H1 (cell line): ENCODE results near the gene ITGA11. TPM values are rescaled to one million over a fixed set of nuclear protein-coding genes. Genes with fewer than 3 reads are reported as not detected.

Experiments
- CTCF ChIA-PET: fragments of 300-600 bp; sonication (Branson Sonifier 250); formaldehyde crosslinking; loops from one replicate; lab custom pipeline; 2021; ENCODE audit not compliant: partially characterized antibody; lab: Charles Lee
- POLR2A ChIA-PET: fragments of 300-600 bp; sonication (Branson Sonifier 250); formaldehyde crosslinking; loops from one replicate; lab custom pipeline; 2021; ENCODE audit warnings: inconsistent platforms; ENCODE audit not compliant: partially characterized antibody; lab: Charles Lee
- DNase-seq, 2 experiments: peaks; one replicate each; pipeline versions ENCODE4 v3.0.0 to v3.0.0-alpha.2; 2010 to 2022; ENCODE audit warnings: low spot score in 2 of 2, low read depth in 1 of 2, mixed read lengths in 1 of 2
- FAIRE-seq: peaks from 2 replicates; lab custom pipeline; 2011; peaks lifted over from hg19 to GRCh38; lab: Jason Lieb, UNC
- H2AFZ ChIP-seq: 2 replicates; pipeline ENCODE4 v1.8.1; 2012; ENCODE audit warnings: low read length, inconsistent platforms
- H2AK5ac ChIP-seq: 2 replicates; pipeline ENCODE4 v1.6.1; 2013; ENCODE audit warnings: low read depth, low read length
- H2BK120ac ChIP-seq: replicated peaks from 2 replicates; pipeline ENCODE3; 2013; ENCODE audit warnings: low read depth, low read length, inconsistent platforms
- H2BK12ac ChIP-seq: 2 replicates; pipeline ENCODE4 v1.6.1; 2013; ENCODE audit warnings: low read depth, low read length
- H2BK15ac ChIP-seq: 2 replicates; pipeline ENCODE4 v1.6.1; 2013; ENCODE audit warnings: low read length
- H2BK20ac ChIP-seq: 2 replicates; pipeline ENCODE4 v1.6.1; 2013; ENCODE audit warnings: low read length
- H2BK5ac ChIP-seq: 2 replicates; pipeline ENCODE4 v1.6.1; 2013; ENCODE audit warnings: low read depth, low read length
- H3K14ac ChIP-seq: 2 replicates; pipeline ENCODE4 v1.6.1; 2013; ENCODE audit warnings: inconsistent platforms; ENCODE audit not compliant: insufficient read length
- H3K18ac ChIP-seq: 2 replicates; pipeline ENCODE4 v1.6.1; 2013; ENCODE audit warnings: low read length; ENCODE audit errors: extremely low read depth
- H3K23ac ChIP-seq: 2 replicates; pipeline ENCODE4 v1.6.1; 2013; ENCODE audit warnings: inconsistent platforms; ENCODE audit not compliant: insufficient read length
- H3K23me2 ChIP-seq: 2 replicates; pipeline ENCODE4 v1.6.1; 2013; ENCODE audit warnings: low read depth, low read length
- H3K27ac ChIP-seq: 2 replicates; pipeline ENCODE4 v1.6.1; 2011; ENCODE audit warnings: low read depth, low read length, inconsistent platforms
- H3K27me3 ChIP-seq, 4 experiments: replicated peaks in 1 of 4; 1 replicate in 1 of 4; 2 replicates in 3 of 4; pipeline versions ENCODE4 v1.6.1 to v1.8.1; 2011 to 2013; ENCODE audit warnings: low read length in 3 of 4, mild to moderate bottlenecking in 3 of 4, inconsistent platforms in 2 of 4, mixed read lengths in 2 of 4, moderate library complexity in 1 of 4; ENCODE audit not compliant: control insufficient read depth in 3 of 4, insufficient read depth in 3 of 4; ENCODE audit errors: extremely low read depth in 1 of 4
- H3K36me3 ChIP-seq, 4 experiments: 2 replicates each; pipeline versions ENCODE4 v1.6.1 to v1.8.1; 2011 to 2013; ENCODE audit warnings: mild to moderate bottlenecking in 4 of 4, low read length in 3 of 4, moderate library complexity in 2 of 4, control low read depth in 1 of 4, inconsistent platforms in 1 of 4; ENCODE audit not compliant: insufficient read depth in 4 of 4, control insufficient read depth in 2 of 4
- H3K4ac ChIP-seq: replicated peaks from 2 replicates; pipeline ENCODE3; 2013; ENCODE audit warnings: low read length, low read depth, mixed read lengths, inconsistent platforms; ENCODE audit not compliant: insufficient read length
- H3K4me1 ChIP-seq, 4 experiments: replicated peaks in 1 of 4; 1 replicate in 1 of 4; 2 replicates in 3 of 4; pipeline versions ENCODE4 v1.6.1 to v1.8.1; 2011 to 2013; ENCODE audit warnings: low read length in 3 of 4, inconsistent platforms in 2 of 4, mixed read lengths in 1 of 4; ENCODE audit not compliant: insufficient read depth in 4 of 4, control insufficient read depth in 3 of 4
- H3K4me2 ChIP-seq, 2 experiments: 2 replicates each; pipeline versions ENCODE4 v1.6.1 to v1.8.1; 2011 to 2013; ENCODE audit warnings: low read depth in 2 of 2, low read length in 2 of 2, control low read depth in 1 of 2, inconsistent platforms in 1 of 2, mild to moderate bottlenecking in 1 of 2; ENCODE audit not compliant: insufficient read depth in 1 of 2
- H3K4me3 ChIP-seq, 4 experiments: fragments of 200-600, 300-600 bp in 1 of 4; sonication (generic), shearing (Covaris generic), sonication (Bioruptor Twin) in 1 of 4; 2 replicates each; pipeline versions ENCODE4 v1.5.1 to v1.8.1; 2011 to 2016; ENCODE audit warnings: low read length in 4 of 4, low read depth in 3 of 4, control low read depth in 2 of 4, inconsistent platforms in 2 of 4, mild to moderate bottlenecking in 2 of 4, mixed read lengths in 1 of 4, moderate library complexity in 1 of 4; ENCODE audit not compliant: insufficient read depth in 2 of 4; ENCODE audit errors: extremely low read depth in 1 of 4
- H3K56ac ChIP-seq: replicated peaks from 2 replicates; pipeline ENCODE3; 2013; ENCODE audit warnings: low read depth, mild to moderate bottlenecking, mixed read lengths, low read length, inconsistent platforms; ENCODE audit not compliant: insufficient read length
- H3K79me1 ChIP-seq: 2 replicates; pipeline ENCODE4 v1.6.1; 2013; ENCODE audit warnings: low read depth, low read length, control low read depth
- H3K79me2 ChIP-seq, 2 experiments: 2 replicates each; pipeline versions ENCODE4 v1.6.1 to v1.8.1; 2012 to 2013; ENCODE audit warnings: low read length in 2 of 2, mild to moderate bottlenecking in 2 of 2, inconsistent platforms in 1 of 2; ENCODE audit not compliant: insufficient read depth in 2 of 2, control insufficient read depth in 1 of 2
- H3K9ac ChIP-seq, 4 experiments: replicated peaks in 1 of 4; 1 replicate in 1 of 4; 2 replicates in 3 of 4; pipeline versions ENCODE4 v1.6.1 to v1.8.1; 2011 to 2013; ENCODE audit warnings: low read depth in 3 of 4, low read length in 3 of 4, control low read depth in 2 of 4, mild to moderate bottlenecking in 2 of 4, moderate library complexity in 2 of 4, inconsistent platforms in 1 of 4; ENCODE audit errors: extremely low read depth in 1 of 4
- H3K9me3 ChIP-seq, 2 experiments: 2 replicates each; pipeline versions ENCODE4 v1.6.1 to v1.8.1; 2012 to 2013; ENCODE audit warnings: mild to moderate bottlenecking in 2 of 2, moderate library complexity in 2 of 2, control low read depth in 1 of 2, inconsistent platforms in 1 of 2, low read depth in 1 of 2, low read length in 1 of 2, mixed read lengths in 1 of 2; ENCODE audit not compliant: insufficient read depth in 2 of 2
- H4K20me1 ChIP-seq, 2 experiments: replicated peaks in 1 of 2; 2 replicates each; pipeline versions ENCODE3 to v1.8.1; 2011 to 2013; ENCODE audit warnings: inconsistent platforms in 2 of 2, low read length in 2 of 2, mild to moderate bottlenecking in 1 of 2; ENCODE audit not compliant: insufficient read depth in 2 of 2, control insufficient read depth in 1 of 2
- H4K5ac ChIP-seq: 2 replicates; pipeline ENCODE4 v1.6.1; 2013; ENCODE audit warnings: low read length, low read depth, mixed read lengths, inconsistent platforms; ENCODE audit not compliant: insufficient read length
- H4K8ac ChIP-seq: 2 replicates; pipeline ENCODE4 v1.8.0; 2013; ENCODE audit warnings: mild to moderate bottlenecking, moderate library complexity, low read length, inconsistent platforms; ENCODE audit not compliant: insufficient read depth; ENCODE audit errors: extremely low read depth
- H4K91ac ChIP-seq: replicated peaks from 2 replicates; pipeline ENCODE3; 2013; ENCODE audit warnings: low read length, mixed read lengths, inconsistent platforms; ENCODE audit not compliant: insufficient read length
- GTF2F1 ChIP-seq: IDR thresholded peaks from 2 replicates; pipeline ENCODE4 v1.6.1; 2012; ENCODE audit warnings: low read depth, low read length, improper control_type of control experiment, borderline replicate concordance
- WGBS, 2 experiments: shearing (Covaris generic) in 1 of 2; methylation state at CpG; one replicate each; pipeline versions ENCODE4 v1.1.6 to v1.1.7; 2013 to 2015; ENCODE audit warnings: low lambda C conversion rate in 2 of 2, mixed read lengths in 2 of 2, inconsistent platforms in 1 of 2, low coverage in 1 of 2, missing lambda C conversion rate in 1 of 2; ENCODE audit not compliant: insufficient replicate concordance in 2 of 2, insufficient coverage in 1 of 2, insufficient read length in 1 of 2; ENCODE audit errors: extremely low coverage in 1 of 2, missing lambda C conversion rate in 1 of 2; 5-methylcytosine and 5-hydroxymethylcytosine counted together
- polyA plus RNA-seq, 7 experiments: library from polyadenylated mRNA; depleted of rRNA in 3 of 7; stranded (reverse) in 5 of 7; unstranded in 2 of 7; fragments of >200 nt in 5 of 7; fragments of 200-250 nt in 2 of 7; gene quantifications; 1 replicate in 5 of 7; 2 replicates in 1 of 7; 4 replicates in 1 of 7; pipeline versions ENCODE4 v1.2.1 to v1.2.3, GENCODE V29; 2011 to 2013; ENCODE audit warnings: missing spikeins in 2 of 7, mixed read lengths in 2 of 7
- total RNA-seq: library from RNA; stranded (reverse); fragmentation: NEBNext Ultra II Directional; extraction: Animal tissue kit (Norgen Biotek cat#: 25700); gene quantifications from 2 replicates; pipeline ENCODE4 v1.2.1, GENCODE V29; 2021

Gene ITGA11
- total and polyA plus RNA-seq, 2 of the 8 experiments (the other 6 are each of a cell fraction or from before 2014, with no cell fraction given), result 0.05 to 0.06 TPM

GRCh38 chr15:68339481-68339880, 92.5 kb downstream of the ITGA11 start:
- no peak overlapping the region for H4K91ac ChIP-seq
- H3K79me2 ChIP-seq, result no peaks in the 10 kb centered on the region
- no peak overlapping the region for H2BK5ac ChIP-seq
- H3K9me3 ChIP-seq, result no peaks in the 10 kb centered on the region
- H3K4me3 ChIP-seq, result no peak overlapping the region
- no peak overlapping the region for H3K9ac ChIP-seq
- no peaks in the 10 kb centered on the region for H3K23me2 ChIP-seq
- H2AK5ac ChIP-seq, result no peak overlapping the region
- H3K79me1 ChIP-seq, result no peaks in the 10 kb centered on the region
- no peak overlapping the region for H3K18ac ChIP-seq
- H2BK12ac ChIP-seq, result no peak overlapping the region
- H4K5ac ChIP-seq, result no peak overlapping the region
- no peak overlapping the region for H2BK20ac ChIP-seq
- TF ChIP-seq GTF2F1, result no peak
- no peak for DNase-seq
- WGBS, 2 experiments, result 98% methylated on average over 10 of the region's 10 CpGs; no CpG with 5 or more reads in 1 of the 2 experiments
- no peaks in the 10 kb centered on the region for H3K27me3 ChIP-seq
- H2BK15ac ChIP-seq, result no peak overlapping the region
- no peak overlapping the region for H3K27ac ChIP-seq
- no peak overlapping the region for H3K56ac ChIP-seq
- ChIA-PET CTCF (interaction anchor here (1.4 to 1.5 kb wide), 2 partner anchors 26 to 44 kb away, joined by 3 to 4 read pairs; no protein-coding TSS in a partner anchor), POLR2A (no interaction called here)
- H3K23ac ChIP-seq, result no peak overlapping the region
- H3K14ac ChIP-seq, result no peak overlapping the region
- H4K20me1 ChIP-seq, result no peaks in the 10 kb centered on the region
- H3K4ac ChIP-seq, result no peak overlapping the region
- no peak overlapping the region for H4K8ac ChIP-seq
- FAIRE-seq, result no peak
- no peak overlapping the region for H2AFZ ChIP-seq
- no peaks in the 10 kb centered on the region for H3K36me3 ChIP-seq
- H2BK120ac ChIP-seq, result no peak overlapping the region
- no peak overlapping the region for H3K4me2 ChIP-seq
- H3K4me1 ChIP-seq, result no peaks in the 10 kb centered on the region; a peak in 1 of 7 replicates
